Measurements from ENCODE around the gene ARHGAP45. TPM values are rescaled to one million over a fixed set of nuclear protein-coding genes. Genes with fewer than 3 reads are reported as not detected.

ARHGAP45 gene
- total and polyA plus RNA-seq, 3 donors from 2014 or later = 14.1 to 31.7 (median 20.7) TPM

GRCh38 chr19:1107661-1108261, 40.8 kb downstream of the ARHGAP45 start:
- intact Hi-C loops (cut with DNase I; ENCODE audit: low total_unique reads) = no loop called here
- H3K4me3 ChIP-seq = no peak overlapping the region
- no peaks in the 10 kb centered on the region for H3K36me3 ChIP-seq (ENCODE audit: low read depth, missing control alignments)
- no peak for DNase-seq
- no peak overlapping the region for H3K27ac ChIP-seq
- 58 to 78% methylated on average over 2 to 25 of the region's 25 CpGs for WGBS, 2 donors
- no peak for TF ChIP-seq POLR2A (IDR thresholded peaks at IDR 0.05)
- no peaks in the 10 kb centered on the region for H3K27me3 ChIP-seq
- no peaks in the 10 kb centered on the region for H3K9me3 ChIP-seq
- H3K4me1 ChIP-seq = peaks cover 45% of the 10 kb centered on the region

- 57 to 78% methylated on average over 29 to 62 of the region's 89 CpGs for WGBS, 2 donors
- DNase-seq = no peak
- peak overlapping the region in 1 of 2 donors; percentile 2 for H3K4me3 ChIP-seq
- H3K4me1 ChIP-seq = peaks cover 45% of the 10 kb centered on the region
- TF ChIP-seq POLR2A (IDR thresholded peaks at IDR 0.05) (no peak), CTCF (IDR thresholded peaks at IDR 0.05) (no peak)
- no peak overlapping the region for H3K27ac ChIP-seq
- no peaks in the 10 kb centered on the region for H3K9me3 ChIP-seq
- intact Hi-C loops (cut with DNase I; ENCODE audit: low total_unique reads) = no loop called here
- no peaks in the 10 kb centered on the region for H3K36me3 ChIP-seq (ENCODE audit: low read depth, missing control alignments)
- H3K27me3 ChIP-seq = no peaks in the 10 kb centered on the region
These were observed 41.5 kb downstream of the ARHGAP45 start for GRCh38 chr19:1108291-1109031.

- TF ChIP-seq POLR2A (IDR thresholded peaks at IDR 0.05) (no peak), CTCF (IDR thresholded peaks at IDR 0.05) (no peak)
- H3K9me3 ChIP-seq = no peaks in the 10 kb centered on the region
- H3K27me3 ChIP-seq = no peaks in the 10 kb centered on the region
- H3K27ac ChIP-seq = no peak overlapping the region
- DNase-seq = no peak
- peaks cover 48% of the 10 kb centered on the region for H3K4me1 ChIP-seq
- intact Hi-C loops (cut with DNase I; ENCODE audit: low total_unique reads) = no loop called here
- WGBS, 2 donors = 64 to 87% methylated on average over 10 to 45 of the region's 48 CpGs
- no peaks in the 10 kb centered on the region for H3K36me3 ChIP-seq (ENCODE audit: low read depth, missing control alignments)
- peak overlapping the region in 1 of 2 donors; percentile 2 for H3K4me3 ChIP-seq
These were observed 42.1 kb downstream of the ARHGAP45 start for GRCh38 chr19:1109032-1109551.

- Histone ChIP-seq H3K36me3 (ENCODE audit: low read depth, missing control alignments) (no peaks in the 10 kb centered on the region), H3K27me3 (no peaks in the 10 kb centered on the region), H3K4me1 (peaks cover 46% of the 10 kb centered on the region), H3K4me3 (no peak overlapping the region), H3K9me3 (no peaks in the 10 kb centered on the region), H3K27ac (no peak overlapping the region)
- intact Hi-C loops (cut with DNase I; ENCODE audit: low total_unique reads) = loop anchor here (5.0 kb wide), 1 partner anchor 62 kb away; the partner anchor contains the start of gene SBNO2
- 79 to 90% methylated on average over 29 to 54 of the region's 54 CpGs for WGBS, 2 donors
- no peak for DNase-seq
- TF ChIP-seq POLR2A (IDR thresholded peaks at IDR 0.05) (no peak), CTCF (IDR thresholded peaks at IDR 0.05) (no peak)
These were observed 43.0 kb downstream of the ARHGAP45 start for GRCh38 chr19:1109697-1110671.

All from testis (tissue), 3 donors.